ENCODE data around the gene CUEDC2. TPM values are rescaled to one million over a fixed set of nuclear protein-coding genes. Genes with fewer than 3 reads are reported as not detected.

Gene CUEDC2
- polyA plus RNA-seq, 1 donor from 2014 or later = 169 TPM

GRCh38 chr10:102394801-102395399 lies 37.5 kb downstream of the CUEDC2 start:
- no peaks in the 10 kb centered on the region for H3K36me3 ChIP-seq (ENCODE audit: insufficient read depth, low read length)
- no peaks in the 10 kb centered on the region for H3K9me3 ChIP-seq (ENCODE audit: low read length)
- H3K4me2 ChIP-seq (ENCODE audit: low read length) = peak overlapping the region; percentile 70
- TF ChIP-seq POLR2AphosphoS5 (IDR thresholded peaks at IDR 0.05) (peak; percentile 0), RAD21 (conservative IDR thresholded peaks at IDR 0.05) (no peak), SMC3 (conservative IDR thresholded peaks at IDR 0.05; ENCODE audit: poor library complexity) (no peak), REST (IDR thresholded peaks at IDR 0.05; ENCODE audit: borderline replicate concordance) (no peak), EP300 (conservative IDR thresholded peaks at IDR 0.05; ENCODE audit: poor library complexity, severe bottlenecking) (no peak), MXI1 (conservative IDR thresholded peaks at IDR 0.05; ENCODE audit: poor library complexity, severe bottlenecking) (peak; percentile 11)
- H3K4me3 ChIP-seq (ENCODE audit: low read length) = peak overlapping the region; percentile 73
- no peak overlapping the region for H3K27ac ChIP-seq (ENCODE audit: low read length)
- H3K9ac ChIP-seq (ENCODE audit: low read length) = peak overlapping the region; percentile 39
- H4K20me1 ChIP-seq (ENCODE audit: insufficient read depth) = no peaks in the 10 kb centered on the region
- H3K79me2 ChIP-seq (replicated peaks; ENCODE audit: insufficient read depth, low read length) = no peaks in the 10 kb centered on the region
- H3K9me2 ChIP-seq (ENCODE audit: insufficient read depth, low read length) = no peaks in the 10 kb centered on the region
- peaks cover 32% of the 10 kb centered on the region for H3K27me3 ChIP-seq (ENCODE audit: insufficient read depth, low read depth, low read length)
- no peak overlapping the region for H2AFZ ChIP-seq (ENCODE audit: low read depth, low read length)
- no peaks in the 10 kb centered on the region for H3F3A ChIP-seq (ENCODE audit: insufficient read depth, low read length, poor library complexity, severe bottlenecking)

DNA sequence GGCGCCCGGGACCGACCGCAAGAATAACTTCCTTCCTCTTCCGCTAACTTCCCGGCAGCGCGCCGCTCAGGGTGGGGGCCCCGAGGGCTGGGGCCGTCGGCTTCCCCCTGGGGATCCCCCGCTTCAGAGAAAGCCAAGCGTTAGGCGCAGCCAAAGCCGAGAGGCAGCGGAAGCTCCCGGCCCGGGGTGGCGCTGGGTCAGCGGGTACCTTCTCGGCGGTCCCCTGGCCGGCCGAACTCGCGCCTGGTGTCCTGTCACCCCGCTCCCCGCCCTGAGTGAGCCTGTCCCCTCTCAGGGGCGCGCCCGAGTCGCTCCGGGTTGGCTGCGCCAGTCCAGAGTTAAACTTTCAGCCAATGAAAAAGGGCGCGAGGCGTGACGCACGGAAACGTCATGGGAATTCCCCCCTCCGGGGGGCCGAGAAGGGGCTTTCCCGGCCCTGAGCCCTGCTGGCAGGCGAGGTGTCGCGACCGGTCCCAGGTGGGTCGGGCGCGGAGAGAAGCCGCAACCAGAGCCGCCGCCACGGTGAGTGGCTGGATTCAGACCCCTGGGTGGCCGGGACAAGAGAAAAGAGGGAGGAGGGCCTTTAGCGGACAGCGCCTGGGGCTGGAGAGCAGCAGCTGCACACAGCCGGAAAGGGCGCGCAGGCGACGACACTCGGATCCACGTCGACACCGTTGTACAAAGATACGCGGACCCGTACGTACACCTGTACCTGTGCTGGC lies 38.1 kb downstream of the CUEDC2 start:
- H3K27me3 ChIP-seq (ENCODE audit: insufficient read depth, low read depth, low read length) = peaks cover 32% of the 10 kb centered on the region
- TF ChIP-seq RAD21 (conservative IDR thresholded peaks at IDR 0.05) (peak; percentile 84), EP300 (conservative IDR thresholded peaks at IDR 0.05; ENCODE audit: poor library complexity, severe bottlenecking) (no peak), EZH2 (IDR thresholded peaks at IDR 0.05; ENCODE audit: borderline replicate concordance, insufficient read depth, low read length, poor library complexity, severe bottlenecking) (no peak), TAF1 (IDR thresholded peaks at IDR 0.05; ENCODE audit: low read depth) (no peak), SMC3 (conservative IDR thresholded peaks at IDR 0.05; ENCODE audit: poor library complexity) (peak; percentile 91), REST (IDR thresholded peaks at IDR 0.05; ENCODE audit: borderline replicate concordance) (no peak), MXI1 (conservative IDR thresholded peaks at IDR 0.05; ENCODE audit: poor library complexity, severe bottlenecking) (peak; percentile 25), CTCF (IDR thresholded peaks at IDR 0.05; ENCODE audit: poor library complexity, severe bottlenecking) (peak; percentile 42), POLR2AphosphoS5 (IDR thresholded peaks at IDR 0.05) (peak; percentile 7)

More for the DNA sequence above, 38.1 kb downstream of the CUEDC2 start:
- Histone ChIP-seq H3K4me2 (ENCODE audit: low read length) (peak overlapping the region; percentile 70), H4K20me1 (ENCODE audit: insufficient read depth) (no peaks in the 10 kb centered on the region), H3F3A (ENCODE audit: insufficient read depth, low read length, poor library complexity, severe bottlenecking) (no peaks in the 10 kb centered on the region), H3K9me2 (ENCODE audit: insufficient read depth, low read length) (no peaks in the 10 kb centered on the region), H3K9me3 (ENCODE audit: low read length) (no peaks in the 10 kb centered on the region), H3K79me2 (replicated peaks; ENCODE audit: insufficient read depth, low read length) (no peaks in the 10 kb centered on the region), H3K4me3 (ENCODE audit: low read length) (peak overlapping the region; percentile 73), H3K27ac (ENCODE audit: low read length) (no peak overlapping the region), H3K9ac (ENCODE audit: low read length) (peak overlapping the region; percentile 26), H3K36me3 (ENCODE audit: insufficient read depth, low read length) (no peaks in the 10 kb centered on the region), H2AFZ (ENCODE audit: low read depth, low read length) (no peak overlapping the region)

All from neural cell (in vitro differentiated cells).